IPS DF 6.9 (cell line): ENCODE data around the gene MRGPRX2.

Experiments used
- DNase-seq: peaks from one replicate; pipeline ENCODE4 v3.0.0-alpha.2; 2013; ENCODE audit warnings: low read depth, low spot score
- H3K27ac ChIP-seq: one replicate; pipeline ENCODE4 v1.5.1; 2013; ENCODE audit warnings: low read length, control low read depth
- H3K27me3 ChIP-seq: 2 replicates; pipeline ENCODE4 v1.6.1; 2013; ENCODE audit warnings: mild to moderate bottlenecking, low read length; ENCODE audit not compliant: control insufficient read depth, insufficient read depth
- H3K36me3 ChIP-seq: 2 replicates; pipeline ENCODE4 v1.6.1; 2013; ENCODE audit warnings: low read length; ENCODE audit not compliant: control insufficient read depth, insufficient read depth
- H3K4me1 ChIP-seq: 2 replicates; pipeline ENCODE4 v1.6.1; 2013; ENCODE audit warnings: low read length; ENCODE audit not compliant: control insufficient read depth, insufficient read depth
- H3K4me3 ChIP-seq: 2 replicates; pipeline ENCODE4 v1.5.1; 2013; ENCODE audit warnings: mild to moderate bottlenecking, low read length
- H3K9me3 ChIP-seq: 2 replicates; pipeline ENCODE4 v1.6.1; 2013; ENCODE audit warnings: low read length, inconsistent platforms; ENCODE audit not compliant: control insufficient read depth, insufficient read depth

Gene MRGPRX2

DNA sequence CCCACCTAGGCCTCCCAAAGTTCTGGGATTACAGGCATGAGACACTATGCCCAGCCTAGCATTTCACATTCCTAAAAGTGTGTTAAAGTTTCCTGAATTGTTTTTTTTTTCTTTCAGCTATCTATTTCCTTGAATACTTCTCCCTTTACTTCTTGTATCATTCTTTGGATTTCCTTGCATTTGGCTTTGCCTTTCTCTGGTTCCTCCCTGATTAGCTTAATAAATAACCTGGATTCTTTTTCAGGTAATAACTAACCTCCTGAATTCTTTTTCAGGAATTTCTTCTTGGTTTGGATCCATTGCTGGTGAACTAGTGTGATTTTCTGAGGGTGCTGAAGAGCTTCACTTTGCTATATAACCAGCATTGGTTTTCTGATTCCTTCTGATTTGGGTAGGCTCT is 47.9 kb downstream of the MRGPRX2 start:
- H3K27ac ChIP-seq = no peak overlapping the region
- H3K27me3 ChIP-seq = no peaks in the 10 kb centered on the region
- no peaks in the 10 kb centered on the region for H3K9me3 ChIP-seq
- H3K4me1 ChIP-seq = no peaks in the 10 kb centered on the region
- H3K4me3 ChIP-seq = no peak overlapping the region
- no peak for DNase-seq
- no peaks in the 10 kb centered on the region for H3K36me3 ChIP-seq
